Sciatic nerve (tissue), 2 donors: ENCODE results near the gene MSMO1. TPM values are rescaled to one million over a fixed set of nuclear protein-coding genes. Genes with fewer than 3 reads are reported as not detected.

Source experiments
- ATAC-seq: fragments of 200-7000 bp; cut with Tn5 transposase; one replicate; pipeline ENCODE4 v1.9.1; 2020; ENCODE audit warnings: mild to moderate bottlenecking, moderate library complexity
- DNase-seq: peaks from one replicate; pipeline ENCODE4 v3.0.0-alpha.2; 2020; ENCODE audit warnings: low spot score
- intact Hi-C: fragments of 100-400 bp; cut with DNase I; formaldehyde crosslinking; loops from one replicate; pipeline ENCODE4 v1.14.2; 2022
- microRNA-seq: library from miRNA; unstranded; fragments of <30 nt; microRNA quantifications from one replicate; pipeline ENCODE4 v1.2.0, GENCODE V29; 2020
- total RNA-seq: library from RNA; stranded (reverse); fragmentation: NEBNext Ultra II Directional; extraction: Animal tissue kit (Norgen Biotek cat#: 25700); gene quantifications from one replicate; pipeline ENCODE4 v1.2.1, GENCODE V29; 2021
- donor health status: DM: no; HTN: no; CAD: no.
- donor health status: DM: no; HTN: no; CAD: no.

MSMO1 gene
- total RNA-seq, 1 donor from 2014 or later: 114 TPM

DNA sequence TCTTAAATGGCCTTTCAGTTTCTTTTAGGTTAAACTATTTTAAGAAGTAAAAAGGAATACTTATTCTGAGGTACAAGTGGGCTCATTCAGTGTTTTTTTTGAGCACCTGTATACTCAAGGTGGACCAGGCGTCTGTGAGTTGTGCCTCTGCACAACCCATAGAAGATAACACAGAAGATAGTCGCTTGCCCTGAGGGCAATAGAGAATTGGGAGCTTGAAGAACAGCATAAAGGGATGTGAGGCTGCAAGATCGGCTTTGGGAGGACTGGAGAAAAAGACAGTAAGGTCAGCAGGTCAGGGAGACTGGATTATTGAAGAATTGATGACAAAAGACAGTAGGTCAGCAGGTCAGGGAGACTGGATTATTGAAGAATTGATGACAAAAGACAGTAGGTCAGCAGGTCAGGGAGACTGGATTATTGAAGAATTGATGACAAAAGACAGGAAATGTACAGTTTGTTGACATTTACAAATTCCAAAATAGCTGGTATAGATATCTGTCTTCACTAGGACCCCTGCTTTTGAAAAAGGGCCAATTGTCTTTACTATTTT is 54.4 kb downstream of the MSMO1 start:
- ATAC-seq: no peak
- DNase-seq: no peak
- intact Hi-C loops: no loop called here

- intact Hi-C loops: no loop called here
- DNase-seq (no peak), ATAC-seq (no peak)
These were observed 55.2 kb downstream of the MSMO1 start for GRCh38 chr4:165382640-165383039.

- ATAC-seq (no peak), DNase-seq (no peak)
- intact Hi-C loops: no loop called here
These were observed 56.2 kb downstream of the MSMO1 start for GRCh38 chr4:165383591-165384073.

DNA sequence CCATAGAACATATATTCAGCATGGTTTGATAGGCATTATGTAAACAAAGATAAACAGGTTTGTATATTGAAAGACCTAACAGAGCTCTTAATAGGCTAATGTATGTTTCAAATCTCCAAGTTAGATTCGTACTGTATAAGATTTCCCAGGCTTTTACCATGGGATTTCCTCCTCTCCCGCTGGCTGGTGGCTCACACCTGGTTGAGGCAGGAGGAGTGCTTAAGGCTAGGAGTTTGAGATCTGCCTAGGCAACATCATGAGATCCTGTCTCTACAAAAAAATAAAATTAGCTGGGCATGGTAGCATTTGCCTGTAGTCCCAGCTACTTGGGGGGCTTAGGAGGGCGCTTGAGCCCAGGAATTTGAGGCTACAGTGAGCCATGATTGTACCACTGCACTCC is 56.7 kb downstream of the MSMO1 start:
- DNase-seq: no peak
- ATAC-seq: no peak
- intact Hi-C loops: no loop called here

GRCh38 chr4:165384598-165384997 is 57.1 kb downstream of the MSMO1 start:
- no peak for DNase-seq
- intact Hi-C loops: no loop called here
- no peak for ATAC-seq

DNA sequence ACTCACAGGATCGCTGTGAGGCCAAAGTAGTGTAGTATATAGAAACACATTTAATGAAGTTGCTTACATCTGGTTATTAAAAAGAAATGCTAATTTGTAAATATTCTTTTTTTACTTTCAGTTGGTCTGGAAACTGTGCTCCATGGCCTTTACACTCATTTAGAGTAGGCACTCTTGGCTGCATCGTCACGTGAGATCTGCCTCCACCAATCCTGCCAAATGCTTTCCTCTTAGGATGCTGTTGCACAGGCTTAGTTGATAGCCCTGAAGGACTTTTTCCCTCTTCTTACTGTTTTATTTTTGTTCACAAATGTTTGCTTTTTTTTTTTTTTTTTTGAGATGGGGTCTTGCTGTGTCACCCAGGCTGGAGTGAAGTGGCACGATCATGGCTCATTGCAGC is 57.7 kb downstream of the MSMO1 start:
- DNase-seq (no peak), ATAC-seq (no peak)
- intact Hi-C loops: no loop called here

- no peak for ATAC-seq
- intact Hi-C loops: no loop called here
- no peak for DNase-seq
These were observed 58.9 kb downstream of the MSMO1 start for GRCh38 chr4:165386328-165386727.

DNA sequence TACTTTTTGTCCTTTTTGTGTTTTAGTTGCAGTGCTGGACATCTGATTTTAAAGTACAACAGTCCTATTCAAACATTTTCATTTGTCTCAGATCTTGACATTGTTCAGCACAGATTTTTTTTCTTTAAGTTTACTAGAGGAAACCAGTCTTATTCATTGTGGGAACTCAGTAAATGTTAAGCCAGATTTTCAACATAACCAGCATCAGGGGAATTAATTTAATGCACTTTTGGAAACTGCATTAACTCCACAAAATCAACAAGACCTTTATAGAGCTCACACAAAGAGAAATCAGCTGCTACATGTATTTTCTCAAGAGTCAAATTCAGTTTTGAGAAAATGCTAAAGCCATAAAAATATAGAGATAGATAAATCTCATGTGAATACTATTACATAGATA is 61.3 kb downstream of the MSMO1 start:
- DNase-seq: no peak
- intact Hi-C loops: no loop called here
- ATAC-seq: no peak

Small RNAs within 50 kb of the gene (microRNA-seq; reads per million reads assigned to microRNA genes)
- gene MIR578: not detected

Other genes starting within 250 kb of the MSMO1 start
- 22.1 TPM for gene TMEM192, start 214.8 kb upstream of the MSMO1 start, total RNA-seq
- 30.8 TPM for gene KLHL2, start 120.1 kb upstream of the MSMO1 start, total RNA-seq
- gene CPE, start 51.3 kb downstream of the MSMO1 start, total RNA-seq: 109 TPM